HG03469 (cell line): ENCODE measurements around the gene CYYR1.
A peak's percentile ranks its signal among the peaks of the same experiment; 100 is the strongest.

Experiments
- ATAC-seq: cut with Tn5 transposase; IDR thresholded peaks from one replicate; pipeline ENCODE4 v1.9.1; 2021; ENCODE audit warnings: mild to moderate bottlenecking, moderate library complexity, moderate number of reproducible peaks; ENCODE audit not compliant: unreplicated experiment

Gene CYYR1

GRCh38 chr21:26443291-26443690, 129.8 kb downstream of the CYYR1 start:
- no peak for ATAC-seq

GRCh38 chr21:26441149-26441548, 131.9 kb downstream of the CYYR1 start:
- no peak for ATAC-seq

GRCh38 chr21:26438976-26439375, 134.1 kb downstream of the CYYR1 start:
- no peak for ATAC-seq

- ATAC-seq: no peak
These were observed 135.6 kb downstream of the CYYR1 start for GRCh38 chr21:26437326-26438009.

GRCh38 chr21:26433386-26433785, 139.7 kb downstream of the CYYR1 start:
- no peak for ATAC-seq

- peak; percentile 73 for ATAC-seq
These were observed 140.7 kb downstream of the CYYR1 start for GRCh38 chr21:26432410-26432809.

- ATAC-seq: peak; percentile 57
These were observed 147.5 kb downstream of the CYYR1 start for GRCh38 chr21:26425576-26425975.

GRCh38 chr21:26423511-26423910, 149.6 kb downstream of the CYYR1 start:
- no peak for ATAC-seq

GRCh38 chr21:26422706-26423105, 150.4 kb downstream of the CYYR1 start:
- ATAC-seq: no peak

- no peak for ATAC-seq
These were observed 150.9 kb downstream of the CYYR1 start for GRCh38 chr21:26422138-26422537.

GRCh38 chr21:26421724-26422123, 151.4 kb downstream of the CYYR1 start:
- ATAC-seq: no peak
